GM19372 (cell line): Measurements from ENCODE around the gene NFKBIA.
"Not testable (repeated sequence)": the region's sequence is repeated elsewhere in the genome, so short reads cannot be mapped to it uniquely, and the experiment has no call there.

Experiments used
- ATAC-seq: cut with Tn5 transposase; IDR thresholded peaks from one replicate; pipeline ENCODE4 v1.9.1; 2021; ENCODE audit warnings: mild to moderate bottlenecking, low read depth, moderate library complexity; ENCODE audit not compliant: unreplicated experiment

Gene NFKBIA

DNA sequence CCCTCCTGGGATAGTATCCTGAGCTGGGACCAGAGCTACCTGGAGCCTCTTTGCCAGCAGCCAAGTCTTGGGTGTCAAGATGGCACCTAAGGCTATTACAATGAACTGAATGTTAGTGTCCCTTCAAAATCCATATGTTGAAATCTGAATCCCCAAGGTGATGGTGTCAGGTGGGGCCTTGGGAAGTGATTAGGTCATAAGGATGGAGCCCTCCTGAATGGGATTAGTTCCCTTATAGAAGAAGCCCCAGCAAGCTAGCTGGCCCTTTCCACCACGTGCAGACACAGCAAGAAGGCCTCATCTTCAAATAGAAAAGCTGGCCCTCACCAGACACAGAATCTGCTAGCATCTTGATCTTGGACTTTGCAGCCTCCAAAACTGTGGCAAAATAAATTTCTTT lies 12.4 kb downstream of the NFKBIA start:
- ATAC-seq = no peak

DNA sequence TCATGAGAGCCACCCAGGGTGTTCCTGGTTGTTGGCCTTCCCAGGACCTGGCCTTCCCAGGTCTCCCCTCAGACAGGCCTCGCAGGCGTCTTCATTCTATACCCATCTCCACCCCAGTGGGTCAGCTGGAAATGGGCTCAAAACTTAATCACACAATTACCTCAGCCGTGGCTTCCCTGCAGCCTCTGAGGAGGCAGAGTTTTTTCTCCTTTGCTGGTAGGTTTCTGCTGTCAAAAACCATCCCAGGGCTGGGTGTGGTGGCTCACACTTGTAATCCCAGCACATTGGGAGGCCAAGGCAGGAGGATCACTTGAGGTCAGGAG lies 13.2 kb downstream of the NFKBIA start:
- ATAC-seq = no peak

DNA sequence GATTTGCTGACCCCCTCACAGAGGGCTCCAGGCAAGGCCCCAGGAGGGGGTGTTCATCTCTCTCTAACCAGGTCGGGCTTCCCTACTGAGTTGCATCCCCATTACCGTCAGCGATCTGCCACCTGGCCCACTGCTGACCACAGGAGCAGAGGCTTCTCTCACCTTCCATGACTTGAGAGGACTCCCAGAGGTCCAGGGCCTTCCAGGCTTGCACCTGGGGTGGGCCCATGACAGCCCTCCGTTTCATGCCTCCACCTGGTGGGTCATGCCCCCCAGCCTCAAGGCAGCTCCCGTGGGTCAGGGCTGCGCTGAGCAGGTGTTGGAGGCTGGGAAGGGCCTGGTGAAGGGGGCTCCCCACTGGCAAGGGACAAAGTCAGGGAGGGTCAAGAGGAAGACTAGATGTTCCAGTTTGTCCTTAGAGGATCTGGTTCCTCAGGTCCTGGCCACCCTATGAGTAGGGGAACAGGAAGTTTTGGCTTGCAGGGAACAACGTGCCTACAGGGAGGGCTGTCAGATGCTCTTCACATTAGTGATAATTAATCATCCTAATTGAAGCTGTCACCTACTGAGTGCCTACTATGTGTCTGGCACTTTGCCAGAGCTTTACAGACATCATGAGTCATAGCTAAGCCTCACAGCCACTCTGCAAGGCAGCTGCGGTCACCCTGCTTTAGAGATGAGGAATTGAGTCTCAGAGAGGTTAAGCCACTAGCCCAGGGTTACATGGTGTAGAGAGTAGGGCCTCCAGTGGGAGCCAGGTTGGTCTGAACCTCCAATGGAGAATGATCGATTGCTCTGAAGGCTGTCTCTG lies 13.8 kb downstream of the NFKBIA start:
- ATAC-seq = no peak

DNA sequence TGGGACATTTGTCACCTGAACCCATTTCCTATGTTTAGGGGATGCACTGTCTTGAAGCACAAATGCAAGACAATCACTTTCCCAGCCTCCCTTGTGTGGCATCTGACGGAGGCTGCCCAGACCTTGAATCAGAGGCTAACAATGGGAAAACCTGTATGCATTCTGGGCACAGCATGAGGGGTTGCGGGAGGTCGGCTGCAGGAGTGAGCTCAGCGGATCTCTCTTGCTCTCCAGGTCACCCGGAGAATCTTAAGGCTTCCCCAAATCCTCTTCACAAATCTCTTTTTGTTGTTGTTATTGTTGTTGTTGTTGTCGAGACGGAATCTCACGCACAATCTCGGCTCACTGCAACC lies 15.3 kb downstream of the NFKBIA start:
- no peak for ATAC-seq

DNA sequence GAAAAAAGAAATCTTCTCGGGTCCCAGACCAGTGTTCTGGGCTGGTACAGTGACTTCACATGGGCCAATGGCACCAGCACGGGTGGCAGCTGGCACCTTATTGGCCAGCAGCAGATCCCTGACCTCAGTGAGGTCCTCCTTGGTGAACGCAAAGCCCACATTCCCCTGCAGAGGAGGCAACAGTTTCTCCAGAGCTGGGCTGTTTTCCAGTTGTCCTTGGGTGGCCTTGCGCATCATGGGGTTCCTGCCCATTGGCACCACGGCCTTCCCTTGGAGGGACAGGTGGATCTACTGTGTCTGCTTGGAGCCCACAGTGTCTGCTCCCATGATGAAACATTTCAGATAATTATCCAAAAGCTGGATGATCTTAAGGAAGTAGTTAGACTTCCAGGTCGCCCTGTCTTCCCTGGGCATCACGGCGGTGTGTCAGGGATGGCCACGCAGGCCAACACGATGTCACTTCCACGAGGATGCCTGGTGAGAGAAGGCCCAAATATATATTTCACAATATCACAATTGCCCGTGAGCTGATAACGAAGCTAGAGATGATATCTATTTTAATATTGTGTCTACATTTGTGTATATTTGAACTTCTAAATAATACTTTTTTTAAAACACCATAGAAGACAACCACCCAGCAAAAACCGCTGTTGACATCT lies 15.8 kb downstream of the NFKBIA start:
- ATAC-seq = no peak

DNA sequence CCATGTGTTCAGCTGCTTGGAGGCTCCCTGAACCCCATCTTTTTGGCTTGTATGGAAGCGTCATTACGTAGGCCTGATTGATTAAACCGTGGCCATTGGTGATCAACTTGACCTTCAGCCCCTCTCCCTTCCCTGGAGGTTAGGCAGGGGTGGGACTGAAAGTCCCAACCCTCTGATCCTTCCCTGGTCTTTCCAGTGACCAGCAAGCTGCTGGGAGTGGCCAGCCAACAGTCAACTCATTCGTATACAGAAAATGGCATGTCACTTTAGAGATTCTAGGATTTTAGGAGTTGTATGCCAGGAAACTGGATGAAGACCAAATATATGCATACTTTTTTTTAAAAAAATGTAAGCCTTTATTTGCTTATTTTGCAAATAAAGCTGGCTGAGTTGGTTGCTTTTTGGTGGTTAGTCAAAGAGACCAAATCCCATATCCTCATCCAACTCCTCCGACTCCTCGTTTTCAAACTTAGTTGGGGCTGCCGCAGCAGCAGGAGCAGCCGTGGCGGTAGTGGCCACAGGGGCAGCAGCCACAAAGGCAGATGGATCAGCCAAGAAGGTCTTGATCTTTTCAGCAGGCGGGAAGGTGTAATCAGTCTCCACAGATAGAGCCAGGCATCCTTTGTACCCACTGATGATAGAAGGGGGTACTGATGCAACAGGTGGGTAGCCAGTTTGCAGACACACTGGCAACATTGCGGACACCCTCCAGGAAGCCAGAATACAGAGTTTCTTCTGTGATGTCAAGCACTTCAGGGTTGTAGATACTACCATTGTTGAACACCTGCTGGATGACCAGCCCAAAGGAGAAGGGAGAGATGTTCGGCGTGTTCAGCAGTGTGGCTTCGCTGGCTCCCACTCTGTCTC lies 16.6 kb downstream of the NFKBIA start:
- ATAC-seq = no peak

DNA sequence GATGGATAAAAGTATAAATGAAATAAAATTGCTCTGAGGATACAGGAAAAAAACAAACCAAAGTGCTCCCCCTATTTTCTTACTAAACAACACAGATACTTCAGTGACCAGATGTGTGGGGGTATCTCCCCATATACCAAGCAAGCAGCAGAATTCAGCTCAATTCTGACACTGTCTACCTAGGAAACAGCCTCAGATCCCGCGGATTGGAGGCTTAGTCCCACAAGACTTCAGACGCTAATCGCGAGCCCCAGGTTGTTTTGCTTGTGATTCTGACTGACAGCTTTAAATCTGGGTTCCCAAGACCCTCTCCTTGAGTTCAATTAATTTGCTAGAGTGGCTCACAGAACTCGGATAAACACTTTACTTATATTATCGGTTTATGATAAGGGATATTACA lies 17.3 kb downstream of the NFKBIA start:
- no peak for ATAC-seq

DNA sequence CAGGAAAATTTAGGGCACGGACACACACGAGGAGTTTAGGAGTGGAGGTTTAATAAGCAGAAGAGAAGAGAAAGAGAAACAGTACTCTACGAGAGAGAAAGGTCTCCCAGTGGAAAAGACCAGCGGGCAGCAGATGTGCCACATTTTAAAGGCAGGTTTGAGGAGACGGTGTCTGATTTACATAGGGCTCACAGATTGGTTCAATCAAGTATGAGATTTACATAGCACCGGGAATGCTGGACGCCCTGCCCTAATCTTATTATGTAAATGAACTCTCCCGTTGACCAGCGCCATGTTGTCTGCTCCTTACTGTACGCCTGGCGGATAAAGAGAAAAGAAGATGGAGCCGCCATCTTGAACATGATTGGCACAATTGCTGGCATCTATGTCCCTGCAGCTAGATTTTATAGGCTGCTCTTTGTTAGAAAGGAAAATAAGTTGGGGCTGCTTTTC lies 17.9 kb downstream of the NFKBIA start:
- no peak for ATAC-seq

DNA sequence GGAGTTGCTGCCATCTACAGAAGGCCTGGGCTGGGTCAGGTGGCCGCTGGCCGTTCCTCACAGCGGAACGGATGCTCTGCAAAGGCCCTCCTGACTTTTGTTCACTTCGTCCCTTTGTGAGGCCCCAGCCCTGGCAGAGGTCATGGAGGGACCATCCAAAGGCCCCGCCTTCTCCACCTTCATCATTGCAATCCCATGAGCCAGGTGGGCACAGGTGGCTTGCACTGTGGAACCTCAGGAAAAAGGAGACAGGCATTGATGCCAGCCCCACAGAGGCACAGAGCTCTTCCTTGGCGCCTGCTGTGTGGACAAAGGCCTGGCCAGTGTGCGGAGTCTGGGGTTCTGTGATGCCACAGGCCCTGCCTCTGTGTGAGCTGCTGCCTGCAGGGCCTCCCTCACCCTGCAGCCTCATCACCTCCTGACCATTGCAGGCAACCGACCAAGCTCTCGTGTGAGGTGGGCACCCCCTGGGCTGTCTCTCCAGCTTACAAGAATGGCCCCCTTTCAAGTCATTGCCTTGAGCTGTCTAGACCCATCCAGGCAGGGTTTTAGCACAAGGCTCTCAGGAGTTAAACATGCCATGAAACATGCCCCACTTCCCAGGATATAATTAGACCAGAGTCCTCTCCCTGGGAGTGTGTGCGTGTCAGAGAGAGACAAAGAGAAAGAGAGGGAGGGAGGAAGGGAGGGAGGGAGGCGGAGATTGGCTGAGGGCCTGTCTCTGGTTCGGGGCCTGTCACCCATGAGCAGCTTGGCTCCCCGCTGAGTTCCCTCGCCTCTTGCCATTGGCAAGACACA lies 19.3 kb downstream of the NFKBIA start:
- no peak for ATAC-seq

DNA sequence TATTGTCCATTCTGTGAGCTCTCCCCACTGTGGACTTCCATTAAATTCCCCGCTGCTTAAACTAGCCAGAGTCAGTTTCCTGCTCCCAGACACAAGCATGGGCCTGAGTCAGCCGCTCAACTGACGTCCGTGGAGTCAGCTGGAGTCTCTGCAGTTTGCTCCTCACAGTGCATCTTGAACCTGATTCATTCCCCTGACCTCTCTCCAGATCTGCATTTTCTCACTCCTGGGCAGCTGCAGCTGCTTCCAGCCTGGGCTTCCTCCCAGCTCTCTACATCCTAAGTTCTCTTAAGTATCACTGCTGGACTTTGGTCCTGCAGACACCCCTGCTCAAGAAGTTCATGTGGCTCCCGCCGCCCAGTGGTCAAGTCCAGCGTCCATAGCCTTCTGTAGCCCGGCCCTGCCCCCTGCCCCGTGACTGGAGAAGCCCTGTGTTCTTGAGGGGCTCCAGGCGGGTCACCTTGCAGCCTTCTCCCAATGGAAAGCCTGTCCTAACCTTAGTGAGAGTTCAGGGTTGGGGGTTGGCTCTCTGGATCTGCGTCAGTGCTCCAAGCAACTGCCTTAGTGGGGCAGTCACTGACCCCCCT lies 20.0 kb downstream of the NFKBIA start:
- no peak for ATAC-seq

DNA sequence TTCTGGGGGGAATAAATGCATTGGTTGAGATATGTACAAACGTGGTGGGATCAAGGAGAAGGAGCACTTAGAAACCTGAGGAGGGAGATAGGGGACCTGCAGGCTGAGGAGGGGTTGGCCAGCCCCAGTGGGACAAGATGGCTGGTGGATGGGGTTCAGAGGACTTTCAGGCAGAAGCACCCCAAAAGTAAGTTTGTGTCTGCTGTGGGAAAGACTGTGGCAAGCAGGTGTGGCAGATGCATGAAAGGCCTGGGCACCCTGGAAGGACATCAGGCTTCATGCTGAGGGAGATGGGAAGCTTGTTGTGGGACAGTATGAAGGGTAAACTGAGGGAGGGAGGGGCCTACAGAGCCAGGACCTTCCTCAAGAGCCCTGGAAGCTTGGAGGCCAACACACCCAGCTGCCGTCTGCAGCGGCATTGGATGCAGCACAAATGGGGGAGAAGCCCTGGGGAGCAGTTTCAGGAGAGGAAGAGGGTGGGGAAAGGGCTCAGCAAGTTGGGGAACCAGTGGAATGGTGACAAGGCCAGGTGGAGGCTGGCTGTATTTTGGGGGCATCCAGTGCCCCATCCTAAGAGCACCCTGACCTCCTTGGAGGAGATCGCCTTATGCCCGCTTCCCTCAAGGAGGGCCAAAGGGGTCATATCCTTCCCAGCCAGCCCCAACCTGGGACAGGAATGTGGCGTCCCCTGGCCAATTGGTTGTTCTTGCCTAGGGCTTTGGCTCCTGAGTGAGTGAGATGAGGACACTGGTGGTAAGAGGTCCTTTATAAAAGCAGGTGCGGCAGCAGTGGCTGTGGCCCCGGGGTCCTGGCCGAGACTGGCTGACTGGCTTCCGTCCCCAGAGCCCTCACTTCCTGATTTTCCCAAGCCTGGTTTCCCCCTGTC lies 20.7 kb downstream of the NFKBIA start:
- ATAC-seq = no peak

DNA sequence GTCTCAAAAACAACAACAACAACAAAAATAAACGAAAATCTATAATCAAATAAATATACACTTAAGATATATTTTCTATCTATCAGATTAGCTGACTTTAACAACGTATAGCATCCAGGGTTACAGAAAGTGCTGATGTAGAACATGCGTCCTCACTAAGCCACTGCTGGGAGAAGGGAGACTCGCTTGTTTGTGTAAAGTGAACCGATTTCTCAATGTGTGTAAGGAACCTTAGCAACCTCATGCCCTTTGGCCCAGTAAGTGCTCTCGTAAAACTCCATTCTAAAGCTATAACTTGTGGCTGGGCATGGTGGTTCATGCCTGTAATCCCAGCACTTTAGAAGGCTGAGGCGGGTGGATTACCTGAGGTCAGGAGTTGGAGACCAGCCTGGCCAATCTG lies 23.8 kb downstream of the NFKBIA start:
- ATAC-seq = no peak

DNA sequence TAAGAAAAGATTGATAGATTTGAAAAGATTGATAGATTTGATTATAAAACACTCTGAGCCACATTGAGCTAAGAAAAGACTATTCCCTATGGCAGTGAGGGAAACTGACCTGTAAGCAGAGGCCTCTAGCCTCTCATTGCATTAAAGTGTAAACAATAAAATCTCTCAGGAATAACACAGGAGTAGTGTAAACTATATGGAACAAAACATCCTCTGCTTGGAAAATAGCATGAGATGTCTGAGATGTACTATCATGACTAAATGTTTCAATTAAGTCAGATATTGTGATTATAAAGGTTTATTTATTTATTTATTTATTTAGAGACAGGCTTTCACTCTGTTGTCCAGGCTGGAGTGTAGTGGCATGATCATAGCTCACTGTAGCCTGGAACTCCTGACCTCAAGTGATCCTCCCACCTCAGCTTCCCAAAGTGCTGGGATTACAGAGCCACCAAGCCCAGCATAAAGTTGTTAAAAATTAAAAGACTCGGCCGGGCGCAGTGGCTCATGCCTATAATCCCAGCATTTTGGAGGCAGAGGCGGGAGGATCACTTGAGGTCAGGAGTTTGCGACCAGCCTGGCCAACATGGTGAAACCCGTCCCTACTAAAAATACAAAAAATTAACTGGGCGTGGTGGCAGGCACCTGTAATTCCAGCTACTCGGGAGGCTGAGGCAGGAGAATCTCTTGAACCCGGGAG lies 25.2 kb downstream of the NFKBIA start:
- not testable (repeated sequence) for ATAC-seq

DNA sequence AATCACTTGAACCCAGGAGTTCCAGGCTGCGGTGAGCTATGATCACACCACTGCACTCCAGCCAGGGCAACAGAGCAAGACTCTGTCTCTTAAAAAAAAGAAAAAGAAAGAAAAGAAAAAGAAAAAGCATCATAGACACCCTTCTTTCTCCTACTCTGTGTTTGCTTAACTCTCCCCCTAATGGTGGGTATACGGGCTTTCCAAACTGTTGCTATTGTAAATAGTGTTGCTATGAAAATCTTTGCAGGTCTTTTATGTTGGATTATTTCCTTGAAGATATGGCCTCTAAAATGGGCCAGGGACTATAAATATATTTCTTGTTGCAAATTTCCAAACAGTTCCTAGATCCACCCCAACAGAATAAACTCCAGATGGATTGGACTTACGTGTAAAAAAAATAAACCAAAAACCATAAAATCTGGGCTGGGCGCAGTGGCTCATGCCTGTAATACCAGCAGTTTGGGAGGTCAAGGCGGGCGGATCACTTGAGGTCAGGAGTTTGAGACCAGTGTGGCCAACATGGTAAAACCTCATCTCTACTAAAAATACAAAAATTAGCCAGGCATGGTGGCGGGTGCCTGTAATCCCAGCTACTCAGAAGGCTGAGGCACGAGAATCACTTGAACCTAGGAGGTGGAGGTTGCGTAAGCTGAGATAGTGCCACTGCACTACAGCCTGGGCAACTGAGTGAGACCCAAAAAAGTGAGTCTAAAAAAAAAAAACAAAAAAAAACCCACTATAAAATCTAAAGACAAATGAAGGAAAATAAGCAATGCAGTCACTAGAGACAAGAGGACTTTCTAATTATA lies 25.9 kb downstream of the NFKBIA start:
- no peak for ATAC-seq

DNA sequence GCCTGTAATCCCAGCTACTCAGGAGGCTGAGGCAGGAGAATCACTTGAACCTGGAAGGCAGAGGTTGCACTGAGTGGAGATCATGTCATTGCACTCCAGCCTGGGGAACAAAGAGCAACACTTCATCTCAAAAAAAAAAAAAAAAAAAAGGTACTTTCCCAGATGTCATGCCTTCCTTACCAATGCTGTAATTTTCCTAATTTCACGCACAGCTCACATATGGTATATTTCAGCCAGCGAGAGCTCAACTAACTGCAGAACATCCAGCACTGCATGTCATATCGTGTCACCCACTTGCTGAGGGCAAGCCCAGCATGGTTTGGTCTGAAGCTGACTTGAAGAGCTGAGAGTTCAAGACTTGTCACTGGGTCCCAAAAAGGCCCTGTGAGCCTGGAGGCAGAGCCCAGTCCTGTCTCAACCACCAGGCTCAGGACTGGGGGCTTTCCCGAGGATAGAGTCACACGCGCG lies 29.0 kb downstream of the NFKBIA start:
- no peak for ATAC-seq

DNA sequence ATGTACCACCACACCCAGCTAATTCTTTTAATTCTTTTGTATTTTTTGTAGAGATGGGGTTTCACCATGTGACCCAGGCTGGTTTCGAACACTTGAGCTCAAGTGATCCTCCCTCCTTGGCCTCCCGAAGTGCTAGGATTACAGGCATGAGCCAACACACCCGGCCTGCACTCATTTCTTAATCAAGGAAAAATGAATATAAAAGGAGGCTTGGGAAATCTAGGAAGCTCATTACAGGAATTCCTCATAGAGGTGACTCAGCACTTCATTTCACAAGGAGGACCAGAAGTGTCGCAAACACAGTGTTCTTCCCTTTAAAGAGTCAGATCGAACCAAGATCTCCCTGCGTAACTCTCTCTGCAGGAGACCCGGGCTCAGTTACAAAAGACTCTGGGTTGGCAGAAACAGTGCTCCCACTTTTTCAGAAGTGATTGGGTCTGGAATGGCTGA lies 30.3 kb downstream of the NFKBIA start:
- no peak for ATAC-seq

DNA sequence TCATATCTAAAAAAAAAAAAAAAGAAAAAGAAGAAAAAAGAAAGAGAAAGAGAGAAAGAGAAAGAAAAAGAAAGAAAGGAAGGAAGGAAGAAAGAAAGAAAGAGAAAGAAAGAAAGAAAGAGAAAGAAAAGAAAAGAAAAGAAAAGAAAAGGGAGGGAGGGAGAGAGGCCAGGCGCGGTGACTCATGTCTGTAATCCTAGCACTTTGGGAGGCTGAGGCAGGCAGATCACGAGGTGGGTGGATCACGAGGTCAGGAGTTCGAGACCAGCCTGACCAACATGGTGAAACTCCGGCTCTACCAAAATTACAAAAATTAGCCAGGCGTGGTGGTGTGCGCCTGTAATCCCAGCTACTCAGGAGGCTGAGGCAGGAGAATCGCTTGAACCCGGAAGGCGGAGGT lies 31.3 kb downstream of the NFKBIA start:
- not testable (repeated sequence) for ATAC-seq

DNA sequence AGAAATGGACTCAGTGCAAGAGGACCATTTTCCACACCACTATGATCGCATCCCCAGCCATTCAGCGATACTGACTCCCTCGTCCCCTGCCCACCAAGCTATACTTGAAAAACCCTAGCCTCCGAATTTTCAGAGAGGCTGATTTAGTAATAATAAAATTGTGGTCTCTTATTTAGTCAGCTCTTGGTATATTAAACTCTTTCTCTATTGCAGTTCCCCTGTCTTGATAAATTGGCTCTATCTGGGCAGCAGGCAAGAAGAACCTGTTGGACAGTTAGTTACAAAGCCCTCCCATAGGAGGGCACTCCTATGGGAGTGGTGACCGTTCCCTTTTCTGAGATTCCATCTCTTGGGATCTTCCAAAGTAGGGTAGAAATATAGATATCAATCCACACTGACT lies 33.6 kb downstream of the NFKBIA start:
- no peak for ATAC-seq
